Sigmoid colon (tissue), 4 donors: Measurements from ENCODE around the gene EPHB1.

Source experiments
- EP300 ChIP-seq, 4 donors: sonication (generic); formaldehyde crosslinking; IDR thresholded peaks; one replicate each; pipeline ENCODE4 v1.6.1; 2017; ENCODE audit warnings: antibody characterized with exemption in 4 of 4
- POLR2A ChIP-seq, 2 donors: fragments of 450-650 bp; IDR thresholded peaks; one replicate each; pipeline ENCODE4 v1.6.1; 2016; ENCODE audit warnings: antibody characterized with exemption in 2 of 2, mild to moderate bottlenecking in 2 of 2, moderate library complexity in 2 of 2
- POLR2AphosphoS5 ChIP-seq, 4 donors: sonication (generic); formaldehyde crosslinking; IDR thresholded peaks; one replicate each; pipeline ENCODE4 v1.6.1; 2017; ENCODE audit warnings: antibody characterized with exemption in 4 of 4
- TF ChIP-seq, protein P1 (sequence below), 4 experiments: fragments of 450-650 bp in 3 of 4; fragments of 200-600 bp in 1 of 4; IDR thresholded peaks; one replicate each; pipeline ENCODE4 v1.5.1; 2016 to 2019; ENCODE audit warnings: antibody characterized with exemption in 4 of 4, mild to moderate bottlenecking in 3 of 4, moderate library complexity in 2 of 4

DNA sequence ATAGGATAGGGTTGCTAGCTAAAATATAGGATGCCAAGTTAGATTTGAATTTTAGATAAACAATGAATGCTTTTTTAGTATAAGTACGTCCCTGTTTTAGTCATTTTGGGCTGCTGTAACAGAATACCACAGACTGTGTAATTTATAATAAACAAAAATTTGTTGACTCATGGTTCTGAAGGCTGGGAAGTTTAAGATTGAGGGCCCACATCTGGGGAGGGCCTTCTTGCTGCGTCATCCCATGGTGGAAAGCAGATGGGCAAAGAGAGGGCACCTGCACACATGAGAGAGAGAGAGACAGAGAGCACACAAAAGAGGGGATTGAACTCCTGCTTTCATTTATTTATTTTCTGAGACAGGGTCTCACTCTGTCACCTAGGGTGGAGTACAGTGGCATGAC lies 246.5 kb downstream of the EPHB1 start:
- TF ChIP-seq, protein P1, sequence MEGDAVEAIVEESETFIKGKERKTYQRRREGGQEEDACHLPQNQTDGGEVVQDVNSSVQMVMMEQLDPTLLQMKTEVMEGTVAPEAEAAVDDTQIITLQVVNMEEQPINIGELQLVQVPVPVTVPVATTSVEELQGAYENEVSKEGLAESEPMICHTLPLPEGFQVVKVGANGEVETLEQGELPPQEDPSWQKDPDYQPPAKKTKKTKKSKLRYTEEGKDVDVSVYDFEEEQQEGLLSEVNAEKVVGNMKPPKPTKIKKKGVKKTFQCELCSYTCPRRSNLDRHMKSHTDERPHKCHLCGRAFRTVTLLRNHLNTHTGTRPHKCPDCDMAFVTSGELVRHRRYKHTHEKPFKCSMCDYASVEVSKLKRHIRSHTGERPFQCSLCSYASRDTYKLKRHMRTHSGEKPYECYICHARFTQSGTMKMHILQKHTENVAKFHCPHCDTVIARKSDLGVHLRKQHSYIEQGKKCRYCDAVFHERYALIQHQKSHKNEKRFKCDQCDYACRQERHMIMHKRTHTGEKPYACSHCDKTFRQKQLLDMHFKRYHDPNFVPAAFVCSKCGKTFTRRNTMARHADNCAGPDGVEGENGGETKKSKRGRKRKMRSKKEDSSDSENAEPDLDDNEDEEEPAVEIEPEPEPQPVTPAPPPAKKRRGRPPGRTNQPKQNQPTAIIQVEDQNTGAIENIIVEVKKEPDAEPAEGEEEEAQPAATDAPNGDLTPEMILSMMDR (IDR thresholded peaks at IDR 0.05): no peak
- TF ChIP-seq POLR2A (IDR thresholded peaks at IDR 0.05): no peak
- no peak for TF ChIP-seq EP300 (IDR thresholded peaks at IDR 0.05)
- TF ChIP-seq POLR2AphosphoS5 (IDR thresholded peaks at IDR 0.05): no peak
